Activated T-cell treated with anti-CD3 and anti-CD28 coated beads for 48 hours (primary cell): Measurements from ENCODE around the gene MSH3.

ENCODE experiments used
- DNase-seq: peaks from one replicate; pipeline ENCODE4 v3.0.0-alpha.2; 2020; ENCODE audit warnings: low read depth

MSH3 gene

GRCh38 chr5:80654391-80655230 lies at the start of gene MSH3, which contains the start of gene DHFR:
Gene MSH3 (plus strand): TSS chr5:80654652. CDS start chr5:80654728, 76 bp downstream.
Gene DHFR (minus strand): TSS chr5:80654983. CDS start chr5:80654489, 494 bp downstream.
- peak; percentile 88 for DNase-seq

- DNase-seq, result no peak
These were observed 47.1 kb upstream of the MSH3 start for GRCh38 chr5:80607343-80607742.

- no peak for DNase-seq
These were observed 46.6 kb upstream of the MSH3 start for GRCh38 chr5:80607832-80608231.

- no peak for DNase-seq
These were observed 45.7 kb upstream of the MSH3 start for GRCh38 chr5:80608731-80609130.

- no peak for DNase-seq
These were observed 44.8 kb upstream of the MSH3 start for GRCh38 chr5:80609692-80610091.

- DNase-seq, result no peak
These were observed 39.1 kb upstream of the MSH3 start for GRCh38 chr5:80615266-80615914.

- DNase-seq, result no peak
These were observed 36.0 kb upstream of the MSH3 start for GRCh38 chr5:80618438-80618837.

GRCh38 chr5:80619086-80619485 lies 35.4 kb upstream of the MSH3 start:
- no peak for DNase-seq

GRCh38 chr5:80620211-80620610 lies 34.2 kb upstream of the MSH3 start:
- no peak for DNase-seq

GRCh38 chr5:80622756-80623155 lies 31.7 kb upstream of the MSH3 start:
- DNase-seq, result no peak

GRCh38 chr5:80623999-80624398 lies 30.5 kb upstream of the MSH3 start:
- no peak for DNase-seq

- DNase-seq, result no peak
These were observed 29.2 kb upstream of the MSH3 start for GRCh38 chr5:80625230-80625629.

GRCh38 chr5:80629281-80629680 lies 25.2 kb upstream of the MSH3 start:
- DNase-seq, result no peak

GRCh38 chr5:80631278-80632259 lies 22.9 kb upstream of the MSH3 start:
- DNase-seq, result no peak

GRCh38 chr5:80632700-80633099 lies 21.8 kb upstream of the MSH3 start:
- no peak for DNase-seq

- no peak for DNase-seq
These were observed 20.3 kb upstream of the MSH3 start for GRCh38 chr5:80634193-80634592.

GRCh38 chr5:80641353-80641752 lies 13.1 kb upstream of the MSH3 start:
- DNase-seq, result no peak

- DNase-seq, result no peak
These were observed 9.6 kb upstream of the MSH3 start for GRCh38 chr5:80644900-80645299.

- no peak for DNase-seq
These were observed 7.5 kb upstream of the MSH3 start for GRCh38 chr5:80646926-80647325.

GRCh38 chr5:80653502-80653901 lies 950 bp upstream of the MSH3 start:
- DNase-seq, result no peak

GRCh38 chr5:80654054-80654390 lies 430 bp upstream of the MSH3 start:
- DNase-seq, result no peak

- no peak for DNase-seq
These were observed 851 bp downstream of the MSH3 start for GRCh38 chr5:80655231-80655774.
